GM13977 (cell line): ENCODE results near the gene TRIM75.

Experiments
- DNase-seq: peaks from one replicate; pipeline ENCODE4 v3.0.0; 2012; ENCODE audit warnings: low spot score
- in situ Hi-C: fragments of 300-500 bp; cut with MboI; formaldehyde crosslinking; loops from one replicate; pipeline ENCODE4 v1.12.0; 2022; ENCODE audit warnings: low sequenced_read_pairs, low pct_unique_long_range_greater_than_20kb, mixed read lengths, inconsistent platforms; ENCODE audit not compliant: unreplicated experiment
- TF ChIP-seq, protein P1 (sequence below): IDR thresholded peaks from 2 replicates; pipeline ENCODE4 v1.5.1; 2012; ENCODE audit warnings: mild to moderate bottlenecking, control low read depth; ENCODE audit not compliant: insufficient read depth; ENCODE audit errors: extremely low read depth, missing control alignments

Gene TRIM75

DNA sequence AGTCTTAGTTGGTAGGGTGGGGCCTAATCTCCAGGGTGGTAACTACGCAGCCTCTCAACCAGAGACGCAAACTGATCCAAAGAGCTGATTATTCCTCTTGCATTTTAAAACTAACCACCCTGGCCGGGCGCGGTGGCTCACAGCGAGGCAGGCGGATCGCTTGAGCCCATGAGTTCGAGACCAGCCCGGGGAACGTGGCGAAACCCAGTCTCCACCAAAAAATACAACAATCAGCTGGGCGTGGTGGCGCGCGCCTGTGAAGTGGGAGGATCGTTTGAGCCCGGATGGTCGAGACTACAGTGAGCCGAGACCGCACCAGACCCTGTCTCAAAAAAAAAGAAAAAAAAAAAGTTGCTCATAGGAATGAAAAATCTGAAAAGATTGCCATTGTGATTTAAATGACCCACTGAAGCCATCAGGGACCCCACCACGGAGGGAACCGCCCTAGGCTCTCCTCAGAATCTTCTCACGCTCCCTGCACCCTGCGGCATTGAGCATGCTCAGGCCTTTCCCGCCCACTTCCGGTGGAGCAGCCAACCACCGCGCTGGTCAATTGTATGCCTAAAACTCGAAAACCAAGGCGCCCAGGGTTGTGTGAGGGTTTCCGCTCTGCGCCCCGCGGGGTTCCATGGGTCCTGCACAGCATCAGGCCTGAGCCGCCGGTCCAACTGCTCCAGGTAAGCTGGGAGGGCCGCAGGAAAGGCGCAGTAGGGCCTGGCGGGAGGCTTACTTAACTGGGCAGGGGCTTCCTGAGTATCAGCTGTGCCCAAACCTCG lies 22.0 kb upstream of the TRIM75 start, which contains the start of gene TRIM60:
TRIM60 (plus strand) TSS at position 564 of the 776 bp plus-strand sequence. CDS start 8,074 bp downstream, outside the sequence.
- in situ Hi-C loops: no loop called here
- no peak for DNase-seq
- TF ChIP-seq, protein P1, sequence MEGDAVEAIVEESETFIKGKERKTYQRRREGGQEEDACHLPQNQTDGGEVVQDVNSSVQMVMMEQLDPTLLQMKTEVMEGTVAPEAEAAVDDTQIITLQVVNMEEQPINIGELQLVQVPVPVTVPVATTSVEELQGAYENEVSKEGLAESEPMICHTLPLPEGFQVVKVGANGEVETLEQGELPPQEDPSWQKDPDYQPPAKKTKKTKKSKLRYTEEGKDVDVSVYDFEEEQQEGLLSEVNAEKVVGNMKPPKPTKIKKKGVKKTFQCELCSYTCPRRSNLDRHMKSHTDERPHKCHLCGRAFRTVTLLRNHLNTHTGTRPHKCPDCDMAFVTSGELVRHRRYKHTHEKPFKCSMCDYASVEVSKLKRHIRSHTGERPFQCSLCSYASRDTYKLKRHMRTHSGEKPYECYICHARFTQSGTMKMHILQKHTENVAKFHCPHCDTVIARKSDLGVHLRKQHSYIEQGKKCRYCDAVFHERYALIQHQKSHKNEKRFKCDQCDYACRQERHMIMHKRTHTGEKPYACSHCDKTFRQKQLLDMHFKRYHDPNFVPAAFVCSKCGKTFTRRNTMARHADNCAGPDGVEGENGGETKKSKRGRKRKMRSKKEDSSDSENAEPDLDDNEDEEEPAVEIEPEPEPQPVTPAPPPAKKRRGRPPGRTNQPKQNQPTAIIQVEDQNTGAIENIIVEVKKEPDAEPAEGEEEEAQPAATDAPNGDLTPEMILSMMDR: no peak

- in situ Hi-C loops: no loop called here
- TF ChIP-seq, protein P1: no peak
- no peak for DNase-seq
Measured at GRCh38 chr4:165048170-165048569, 5.5 kb upstream of the TRIM75 start.

DNA sequence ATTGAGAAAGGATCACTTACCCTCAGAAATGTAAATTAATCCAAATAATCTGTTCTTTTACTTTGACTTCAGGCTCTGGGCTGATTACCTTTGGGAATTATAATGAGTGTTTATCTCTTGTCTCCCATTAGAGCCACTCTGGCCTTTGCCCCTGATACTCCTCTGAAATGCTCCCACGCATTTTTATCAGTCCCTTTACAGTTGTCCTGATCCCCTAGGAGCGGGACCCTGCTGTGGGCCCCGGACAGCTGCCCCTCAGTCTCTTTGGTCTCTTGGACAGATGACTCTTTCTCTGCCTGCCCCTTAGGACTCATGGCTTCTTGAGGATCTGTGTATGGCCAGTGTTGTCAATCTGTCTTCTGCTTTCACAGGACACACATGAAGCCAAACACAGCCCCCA lies 1.0 kb upstream of the TRIM75 start:
- TF ChIP-seq, protein P1: no peak
- DNase-seq: no peak
- in situ Hi-C loops: no loop called here

GRCh38 chr4:165055601-165056000 lies 1.9 kb downstream of the TRIM75 start:
- in situ Hi-C loops: no loop called here
- DNase-seq: no peak
- TF ChIP-seq, protein P1: no peak

DNA sequence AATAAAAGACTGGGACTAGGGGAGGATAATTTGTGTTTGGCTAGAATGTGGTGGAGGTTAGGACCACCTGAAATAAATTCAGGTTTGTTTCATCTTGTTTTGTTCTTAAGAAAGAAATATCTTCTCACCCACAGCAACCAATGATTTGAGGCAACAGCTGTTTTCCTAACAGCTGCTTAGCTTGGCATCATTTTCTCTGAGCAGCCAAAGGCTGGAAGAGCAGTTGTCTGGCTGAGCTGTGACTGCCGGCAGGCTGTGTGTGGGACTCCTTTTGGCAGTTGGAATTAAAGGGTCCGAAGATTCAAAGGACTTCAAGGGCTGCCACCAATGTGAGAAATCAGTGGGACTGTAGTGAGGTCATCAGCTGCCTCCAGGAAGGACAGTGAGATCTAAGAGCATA lies 5.0 kb downstream of the TRIM75 start:
- TF ChIP-seq, protein P1: no peak
- in situ Hi-C loops: no loop called here
- DNase-seq: no peak

GRCh38 chr4:165059386-165059785 lies 5.7 kb downstream of the TRIM75 start:
- DNase-seq: no peak
- in situ Hi-C loops: no loop called here
- TF ChIP-seq, protein P1: no peak
